ENCODE results near the gene ARMC2. TPM values are rescaled to one million over a fixed set of nuclear protein-coding genes. Genes with fewer than 3 reads are reported as not detected.

Gene ARMC2
- total RNA-seq, 1 donor from 2014 or later, result 6.9 TPM

- no peak overlapping the region for H3K27ac Mint-ChIP-seq (ENCODE audit: unreplicated experiment)
- H3K36me3 Mint-ChIP-seq (ENCODE audit: unreplicated experiment), result peaks cover 10% of the 10 kb centered on the region
- TF ChIP-seq CTCF (IDR thresholded peaks at IDR 0.05; ENCODE audit: partially characterized antibody, unreplicated experiment), result no peak
- H3K9me3 Mint-ChIP-seq (ENCODE audit: unreplicated experiment), result peaks cover 2% of the 10 kb centered on the region
- H3K4me3 Mint-ChIP-seq (ENCODE audit: unreplicated experiment), result no peak overlapping the region
- DNase-seq, result no peak
- H3K27me3 Mint-ChIP-seq (ENCODE audit: unreplicated experiment), result no peaks in the 10 kb centered on the region
- H3K4me1 Mint-ChIP-seq (ENCODE audit: low read depth, unreplicated experiment), result no peaks in the 10 kb centered on the region
These were observed 140.5 kb downstream of the ARMC2 start for GRCh38 chr6:108988765-108989164.

DNA sequence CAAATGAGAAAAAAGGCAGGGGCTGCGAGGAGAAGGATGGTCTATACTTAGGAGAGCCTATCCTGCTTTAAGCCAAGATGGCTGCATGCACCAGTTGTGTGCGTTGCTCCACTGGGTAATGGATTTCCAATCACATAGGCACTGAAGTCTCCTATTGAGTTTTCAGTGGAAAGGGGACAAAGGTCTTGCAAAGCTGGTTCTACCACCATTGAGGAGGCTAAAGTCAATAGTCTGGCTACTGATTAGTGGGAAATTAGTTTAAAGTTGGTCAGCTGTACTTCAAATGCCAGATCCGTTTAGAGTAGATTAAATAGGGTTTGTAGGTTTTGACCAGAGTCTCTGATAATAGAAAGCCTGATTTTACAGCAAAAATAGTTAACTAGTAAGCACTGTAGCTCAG, 141.5 kb downstream of the ARMC2 start:
- no peaks in the 10 kb centered on the region for H3K4me1 Mint-ChIP-seq (ENCODE audit: low read depth, unreplicated experiment)
- H3K36me3 Mint-ChIP-seq (ENCODE audit: unreplicated experiment), result peaks cover 10% of the 10 kb centered on the region
- TF ChIP-seq CTCF (IDR thresholded peaks at IDR 0.05; ENCODE audit: partially characterized antibody, unreplicated experiment), result no peak
- DNase-seq, result no peak
- H3K4me3 Mint-ChIP-seq (ENCODE audit: unreplicated experiment), result no peak overlapping the region
- no peak overlapping the region for H3K27ac Mint-ChIP-seq (ENCODE audit: unreplicated experiment)
- no peaks in the 10 kb centered on the region for H3K27me3 Mint-ChIP-seq (ENCODE audit: unreplicated experiment)
- peaks cover 2% of the 10 kb centered on the region for H3K9me3 Mint-ChIP-seq (ENCODE audit: unreplicated experiment)

DNA sequence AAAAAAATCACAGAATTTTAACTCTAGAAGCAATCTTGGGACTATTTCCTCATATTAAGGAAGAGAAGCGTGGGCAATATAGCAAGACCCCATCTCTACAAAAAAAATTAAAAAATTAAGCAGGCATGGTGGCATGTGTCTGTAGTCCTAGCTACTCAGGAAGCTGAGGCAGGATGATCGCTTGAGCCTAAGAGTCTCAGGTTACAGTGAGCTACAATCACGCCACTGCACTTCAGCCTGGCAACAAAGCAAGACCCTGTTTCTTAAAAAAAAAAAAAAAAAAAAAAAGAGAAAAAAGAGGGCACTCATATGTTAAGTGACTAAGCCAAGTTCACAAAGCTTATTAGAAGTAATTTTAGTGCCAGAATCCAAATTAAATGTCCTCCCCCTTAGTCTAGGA, 145.7 kb downstream of the ARMC2 start:
- Mint-ChIP-seq H3K27me3 (ENCODE audit: unreplicated experiment) (no peaks in the 10 kb centered on the region), H3K27ac (ENCODE audit: unreplicated experiment) (no peak overlapping the region), H3K4me1 (ENCODE audit: low read depth, unreplicated experiment) (peaks cover 17% of the 10 kb centered on the region)

DNA sequence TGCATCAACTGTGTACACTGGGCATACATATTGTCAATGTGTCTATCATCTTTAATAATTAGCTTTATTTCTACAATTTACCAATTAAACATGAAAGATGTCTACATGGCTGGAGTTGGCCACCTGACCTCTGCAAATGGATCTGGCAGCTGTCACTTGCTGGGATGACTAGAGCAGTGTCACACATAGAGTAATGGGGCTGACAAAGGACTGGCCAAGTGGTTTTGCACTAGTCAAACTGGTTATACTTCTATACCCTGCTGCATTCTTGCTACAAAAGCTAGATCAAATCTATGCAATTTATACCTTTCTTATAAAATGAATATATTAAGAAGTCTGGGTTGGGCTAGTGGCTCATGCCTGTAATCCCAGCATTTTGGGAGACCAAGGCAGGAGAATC, 147.1 kb downstream of the ARMC2 start:
- no peak for DNase-seq
- H3K36me3 Mint-ChIP-seq (ENCODE audit: unreplicated experiment), result peaks cover 10% of the 10 kb centered on the region
- H3K27ac Mint-ChIP-seq (ENCODE audit: unreplicated experiment), result no peak overlapping the region
- peaks cover 2% of the 10 kb centered on the region for H3K9me3 Mint-ChIP-seq (ENCODE audit: unreplicated experiment)
- peaks cover 17% of the 10 kb centered on the region for H3K4me1 Mint-ChIP-seq (ENCODE audit: low read depth, unreplicated experiment)
- H3K27me3 Mint-ChIP-seq (ENCODE audit: unreplicated experiment), result no peaks in the 10 kb centered on the region
- no peak overlapping the region for H3K4me3 Mint-ChIP-seq (ENCODE audit: unreplicated experiment)
- TF ChIP-seq CTCF (IDR thresholded peaks at IDR 0.05; ENCODE audit: partially characterized antibody, unreplicated experiment), result no peak

More for the DNA sequence above, 145.7 kb downstream of the ARMC2 start:
- no peak for DNase-seq
- H3K36me3 Mint-ChIP-seq (ENCODE audit: unreplicated experiment), result peaks cover 10% of the 10 kb centered on the region
- no peak for TF ChIP-seq CTCF (IDR thresholded peaks at IDR 0.05; ENCODE audit: partially characterized antibody, unreplicated experiment)
- no peak overlapping the region for H3K4me3 Mint-ChIP-seq (ENCODE audit: unreplicated experiment)
- H3K9me3 Mint-ChIP-seq (ENCODE audit: unreplicated experiment), result peaks cover 2% of the 10 kb centered on the region

- H3K4me1 Mint-ChIP-seq (ENCODE audit: low read depth, unreplicated experiment), result peaks cover 18% of the 10 kb centered on the region
- TF ChIP-seq CTCF (IDR thresholded peaks at IDR 0.05; ENCODE audit: partially characterized antibody, unreplicated experiment), result no peak
- no peaks in the 10 kb centered on the region for H3K27me3 Mint-ChIP-seq (ENCODE audit: unreplicated experiment)
- no peaks in the 10 kb centered on the region for H3K9me3 Mint-ChIP-seq (ENCODE audit: unreplicated experiment)
- peaks cover 6% of the 10 kb centered on the region for H3K36me3 Mint-ChIP-seq (ENCODE audit: unreplicated experiment)
- no peak overlapping the region for H3K4me3 Mint-ChIP-seq (ENCODE audit: unreplicated experiment)
- no peak overlapping the region for H3K27ac Mint-ChIP-seq (ENCODE audit: unreplicated experiment)
- no peak for DNase-seq
These were observed 148.0 kb downstream of the ARMC2 start for GRCh38 chr6:108996208-108996607.

Data from glutamatergic neuron (in vitro differentiated cells).